GM19025 (cell line): ENCODE results near the gene NSRP1.
"Not testable (repeated sequence)": the region's sequence is repeated elsewhere in the genome, so short reads cannot be mapped to it uniquely, and the experiment has no call there.

ENCODE experiments used
- ATAC-seq: cut with Tn5 transposase; IDR thresholded peaks from one replicate; pipeline ENCODE4 v1.9.1; 2021; ENCODE audit warnings: mild to moderate bottlenecking, low read depth, moderate library complexity; ENCODE audit not compliant: unreplicated experiment

The NSRP1 gene

GRCh38 chr17:30218799-30219198 is 102.2 kb downstream of the NSRP1 start:
- ATAC-seq, result no peak

GRCh38 chr17:30219315-30219714 is 102.7 kb downstream of the NSRP1 start:
- no peak for ATAC-seq

GRCh38 chr17:30219833-30220232 is 103.2 kb downstream of the NSRP1 start:
- ATAC-seq, result no peak

- ATAC-seq, result no peak
These were observed 103.8 kb downstream of the NSRP1 start for GRCh38 chr17:30220414-30220813.

- no peak for ATAC-seq
These were observed 104.7 kb downstream of the NSRP1 start for GRCh38 chr17:30221346-30221745.

GRCh38 chr17:30222251-30222650 is 105.6 kb downstream of the NSRP1 start:
- ATAC-seq, result no peak

GRCh38 chr17:30222721-30223175 is 106.1 kb downstream of the NSRP1 start:
- ATAC-seq, result no peak

- no peak for ATAC-seq
These were observed 107.9 kb downstream of the NSRP1 start for GRCh38 chr17:30224419-30224960.

- ATAC-seq, result no peak
These were observed 108.5 kb downstream of the NSRP1 start for GRCh38 chr17:30225112-30225511.

- ATAC-seq, result no peak
These were observed 109.4 kb downstream of the NSRP1 start for GRCh38 chr17:30225919-30226553.

GRCh38 chr17:30226878-30227277 is 110.3 kb downstream of the NSRP1 start:
- ATAC-seq, result no peak

GRCh38 chr17:30228011-30228410 is 111.4 kb downstream of the NSRP1 start:
- no peak for ATAC-seq

- ATAC-seq, result no peak
These were observed 112.4 kb downstream of the NSRP1 start for GRCh38 chr17:30229012-30229411.

- not testable (repeated sequence) for ATAC-seq
These were observed 113.4 kb downstream of the NSRP1 start for GRCh38 chr17:30230009-30230408.

- ATAC-seq, result no peak
These were observed 114.0 kb downstream of the NSRP1 start for GRCh38 chr17:30230596-30231125.

- no peak for ATAC-seq
These were observed 115.6 kb downstream of the NSRP1 start for GRCh38 chr17:30232015-30232823.

- ATAC-seq, result no peak
These were observed 116.3 kb downstream of the NSRP1 start for GRCh38 chr17:30232824-30233427.

GRCh38 chr17:30234296-30234695 is 117.7 kb downstream of the NSRP1 start:
- no peak for ATAC-seq

- no peak for ATAC-seq
These were observed 118.3 kb downstream of the NSRP1 start for GRCh38 chr17:30234964-30235363.

GRCh38 chr17:30235386-30236296 is 119.0 kb downstream of the NSRP1 start, which contains the start of gene SLC6A4:
SLC6A4 (minus strand) TSS chr17:30235697; CDS start chr17:30221958, 13,739 bp downstream.
- no peak for ATAC-seq
